GM12875 (cell line): ENCODE measurements around the gene SPA17.

Experiments used
- H3K4me3 ChIP-seq: one replicate; pipeline ENCODE4 v1.5.1; 2011; ENCODE audit warnings: low read depth, low read length, control low read depth
- CTCF ChIP-seq: IDR thresholded peaks from 2 replicates; pipeline ENCODE4 v1.5.1; 2011; ENCODE audit warnings: low read depth, mild to moderate bottlenecking, control low read depth, inconsistent platforms, low read length, moderate library complexity, borderline replicate concordance; ENCODE audit not compliant: insufficient read depth

Gene SPA17

GRCh38 chr11:124672536-124673215 lies 1.0 kb upstream of the SPA17 start:
- peak overlapping the region; percentile 69 for H3K4me3 ChIP-seq
- no peak for TF ChIP-seq CTCF

- TF ChIP-seq CTCF = no peak
Measured at GRCh38 chr11:124674168-124674517, 439 bp downstream of the SPA17 start.

GRCh38 chr11:124674571-124674970 lies 867 bp downstream of the SPA17 start:
- no peak overlapping the region for H3K4me3 ChIP-seq
- TF ChIP-seq CTCF = no peak

More at GRCh38 chr11:124674168-124674517, 439 bp downstream of the SPA17 start:
- peak overlapping the region; percentile 69 for H3K4me3 ChIP-seq

- no peak for TF ChIP-seq CTCF
- H3K4me3 ChIP-seq = no peak overlapping the region
Measured at GRCh38 chr11:124676386-124676785, 2.7 kb downstream of the SPA17 start.

- H3K4me3 ChIP-seq = no peak overlapping the region
- TF ChIP-seq CTCF = no peak
Measured at GRCh38 chr11:124678416-124678815, 4.7 kb downstream of the SPA17 start.

- TF ChIP-seq CTCF = no peak
- no peak overlapping the region for H3K4me3 ChIP-seq
Measured at GRCh38 chr11:124681421-124681820, 7.7 kb downstream of the SPA17 start.

GRCh38 chr11:124682443-124682842 lies 8.7 kb downstream of the SPA17 start:
- no peak overlapping the region for H3K4me3 ChIP-seq
- no peak for TF ChIP-seq CTCF
